Loucy (cell line): ENCODE measurements around the gene PHACTR3.

ENCODE experiments used
- EZH2phosphoT487 ChIP-seq: fragments of 200-600 bp; IDR thresholded peaks from 2 replicates; pipeline ENCODE4 v1.6.1; 2018; ENCODE audit warnings: antibody characterized with exemption, mild to moderate bottlenecking, moderate library complexity, borderline replicate concordance
- TF ChIP-seq, protein P1 (sequence below): fragments of 200-600 bp; sonication (generic); conservative IDR thresholded peaks from 2 replicates; pipeline ENCODE4 v1.5.1; 2014; ENCODE audit warnings: mild to moderate bottlenecking, antibody characterized with exemption, low read length

DNA sequence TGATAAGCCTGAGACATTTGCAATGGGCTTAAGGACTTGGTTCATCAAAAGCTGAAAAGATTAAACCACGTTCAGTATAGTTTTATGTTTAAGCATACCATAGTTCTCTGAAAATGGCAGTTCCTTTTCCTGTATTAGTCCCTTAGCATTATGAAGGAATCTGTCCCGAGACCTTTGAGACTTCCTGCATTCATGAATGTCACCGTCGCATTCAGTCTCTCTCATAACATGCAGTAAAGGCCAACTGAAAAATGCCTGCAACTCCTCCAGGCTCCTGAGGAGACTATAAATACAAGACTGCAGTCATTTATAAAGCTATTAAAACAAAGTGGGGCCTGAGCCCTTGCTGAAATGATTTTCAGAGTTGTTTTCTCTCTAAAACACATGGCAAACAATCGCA lies 200.0 kb downstream of the PHACTR3 start:
- TF ChIP-seq, protein P1, sequence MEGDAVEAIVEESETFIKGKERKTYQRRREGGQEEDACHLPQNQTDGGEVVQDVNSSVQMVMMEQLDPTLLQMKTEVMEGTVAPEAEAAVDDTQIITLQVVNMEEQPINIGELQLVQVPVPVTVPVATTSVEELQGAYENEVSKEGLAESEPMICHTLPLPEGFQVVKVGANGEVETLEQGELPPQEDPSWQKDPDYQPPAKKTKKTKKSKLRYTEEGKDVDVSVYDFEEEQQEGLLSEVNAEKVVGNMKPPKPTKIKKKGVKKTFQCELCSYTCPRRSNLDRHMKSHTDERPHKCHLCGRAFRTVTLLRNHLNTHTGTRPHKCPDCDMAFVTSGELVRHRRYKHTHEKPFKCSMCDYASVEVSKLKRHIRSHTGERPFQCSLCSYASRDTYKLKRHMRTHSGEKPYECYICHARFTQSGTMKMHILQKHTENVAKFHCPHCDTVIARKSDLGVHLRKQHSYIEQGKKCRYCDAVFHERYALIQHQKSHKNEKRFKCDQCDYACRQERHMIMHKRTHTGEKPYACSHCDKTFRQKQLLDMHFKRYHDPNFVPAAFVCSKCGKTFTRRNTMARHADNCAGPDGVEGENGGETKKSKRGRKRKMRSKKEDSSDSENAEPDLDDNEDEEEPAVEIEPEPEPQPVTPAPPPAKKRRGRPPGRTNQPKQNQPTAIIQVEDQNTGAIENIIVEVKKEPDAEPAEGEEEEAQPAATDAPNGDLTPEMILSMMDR = no peak
- no peak for TF ChIP-seq EZH2phosphoT487
